HEK293T (cell line): Measurements from ENCODE around the gene FAM76A.

Experiments
- ARNT ChIP-seq: fragments of 450-650 bp; IDR thresholded peaks from 2 replicates; pipeline ENCODE4 v1.6.1; 2017; ENCODE audit warnings: mild to moderate bottlenecking
- BHLHE40 ChIP-seq: fragments of 450-650 bp; IDR thresholded peaks from 2 replicates; pipeline ENCODE4 v1.6.1; 2016; ENCODE audit warnings: mild to moderate bottlenecking, moderate library complexity, borderline replicate concordance
- ELF4 ChIP-seq: fragments of 450-650 bp; IDR thresholded peaks from 2 replicates; pipeline ENCODE4 v1.6.1; 2017; ENCODE audit warnings: antibody characterized with exemption
- FOXA1 ChIP-seq: fragments of 450-650 bp; IDR thresholded peaks from 2 replicates; pipeline ENCODE4 v1.6.1; 2016; ENCODE audit warnings: mild to moderate bottlenecking
- FOXK2 ChIP-seq: fragments of 450-650 bp; IDR thresholded peaks from 2 replicates; pipeline ENCODE4 v1.6.1; 2016; ENCODE audit warnings: mild to moderate bottlenecking
- FOXM1 ChIP-seq: fragments of 450-650 bp; IDR thresholded peaks from 2 replicates; pipeline ENCODE4 v1.6.1; 2017; ENCODE audit warnings: mild to moderate bottlenecking, borderline replicate concordance
- HDGF ChIP-seq: fragments of 450-650 bp; IDR thresholded peaks from 2 replicates; pipeline ENCODE4 v1.6.1; 2017; ENCODE audit warnings: antibody characterized with exemption, borderline replicate concordance
- L3MBTL2 ChIP-seq: fragments of 450-650 bp; conservative IDR thresholded peaks from 2 replicates; pipeline ENCODE4 v1.6.1; 2016; ENCODE audit warnings: mild to moderate bottlenecking
- SP1 ChIP-seq: fragments of 450-650 bp; IDR thresholded peaks from 2 replicates; pipeline ENCODE4 v1.6.1; 2017
- SUZ12 ChIP-seq: fragments of 450-650 bp; IDR thresholded peaks from 2 replicates; pipeline ENCODE4 v1.6.1; 2016; ENCODE audit warnings: mild to moderate bottlenecking

- TF ChIP-seq SP1 (no peak), SUZ12 (no peak), ELF4 (no peak), ARNT (no peak), FOXA1 (no peak), BHLHE40 (no peak), FOXM1 (no peak), HDGF (no peak), L3MBTL2 (no peak), FOXK2 (no peak)
Measured at GRCh38 chr1:27755865-27756264, 30.1 kb downstream of the FAM76A start.
